Smooth muscle cell (in vitro differentiated cells): Measurements from ENCODE around the gene OR2S2. TPM values are rescaled to one million over a fixed set of nuclear protein-coding genes. Genes with fewer than 3 reads are reported as not detected.

Experiments used
- DNase-seq: peaks from one replicate; lab custom pipeline; 2025; ENCODE audit not compliant: unreplicated experiment; lab: John Stamatoyannopoulos, UW
- H2AFZ ChIP-seq: fragments of 200-600 bp; sonication (generic); 2 replicates; pipeline ENCODE4 v1.6.0; 2016; ENCODE audit warnings: antibody characterized with exemption, low read depth, mild to moderate bottlenecking
- H3F3A ChIP-seq: fragments of 200-600 bp; sonication (generic); 2 replicates; pipeline ENCODE4 v1.6.0; 2017; ENCODE audit warnings: antibody characterized with exemption, low read depth
- H3K27ac ChIP-seq: fragments of 200-600 bp; sonication (generic); 2 replicates; pipeline ENCODE4 v1.5.1; 2016; ENCODE audit warnings: low read depth, mild to moderate bottlenecking
- H3K27me3 ChIP-seq: fragments of 200-600 bp; sonication (generic); 2 replicates; pipeline ENCODE4 v1.6.1; 2016; ENCODE audit warnings: low read depth, mild to moderate bottlenecking
- H3K36me3 ChIP-seq: fragments of 200-600 bp; sonication (generic); 2 replicates; pipeline ENCODE4 v1.5.1; 2016; ENCODE audit warnings: low read depth
- H3K4me1 ChIP-seq: fragments of 200-600 bp; sonication (generic); 2 replicates; pipeline ENCODE4 v1.5.1; 2016; ENCODE audit warnings: low read depth
- H3K4me2 ChIP-seq: fragments of 200-600 bp; sonication (generic); 2 replicates; pipeline ENCODE4 v1.6.0; 2016; ENCODE audit warnings: mild to moderate bottlenecking
- H3K4me3 ChIP-seq: fragments of 200-600 bp; sonication (generic); 2 replicates; pipeline ENCODE4 v1.5.1; 2016; ENCODE audit warnings: mild to moderate bottlenecking
- H3K79me2 ChIP-seq: fragments of 200-600 bp; sonication (generic); 2 replicates; pipeline ENCODE4 v1.6.0; 2016; ENCODE audit warnings: low read depth, mild to moderate bottlenecking
- H3K9ac ChIP-seq: fragments of 200-600 bp; sonication (generic); 2 replicates; pipeline ENCODE4 v1.6.0; 2016; ENCODE audit warnings: low read depth
- H3K9me3 ChIP-seq: fragments of 200-600 bp; sonication (generic); replicated peaks from 2 replicates; pipeline ENCODE4 v1.5.1; 2016; ENCODE audit warnings: low read depth
- H4K20me1 ChIP-seq: fragments of 200-600 bp; sonication (generic); 2 replicates; pipeline ENCODE4 v1.6.0; 2016; ENCODE audit warnings: low read depth
- WGBS: methylation state at CpG from one replicate; pipeline ENCODE4 v1.1.7; 2016; ENCODE audit warnings: low lambda C conversion rate; 5-methylcytosine and 5-hydroxymethylcytosine counted together
- polyA plus RNA-seq: library from polyadenylated mRNA; unstranded; fragments of >200 nt; fragmentation: Nextera tagmentation; extraction: Ambion mirVana; gene quantifications from 2 replicates; pipeline ENCODE4 v1.2.1, GENCODE V29; 2016
- total RNA-seq: library from RNA; depleted of rRNA; stranded (reverse); fragments of >200 nt; gene quantifications from 2 replicates; pipeline ENCODE4 v1.2.3, GENCODE V29; 2014
- TF ChIP-seq, protein P1 (sequence below): fragments of 200-600 bp; sonication (generic); IDR thresholded peaks from 2 replicates; pipeline ENCODE4 v1.5.1; 2017; ENCODE audit warnings: borderline replicate concordance, mild to moderate bottlenecking, antibody characterized with exemption; ENCODE audit not compliant: insufficient read depth, poor library complexity, severe bottlenecking

The OR2S2 gene
- total and polyA plus RNA-seq, 2 experiments from 2014 or later: 0.13 to 0.21 TPM

GRCh38 chr9:35952526-35953191 lies 5.3 kb downstream of the OR2S2 start:
- H3K9ac ChIP-seq: no peak overlapping the region
- TF ChIP-seq, protein P1, sequence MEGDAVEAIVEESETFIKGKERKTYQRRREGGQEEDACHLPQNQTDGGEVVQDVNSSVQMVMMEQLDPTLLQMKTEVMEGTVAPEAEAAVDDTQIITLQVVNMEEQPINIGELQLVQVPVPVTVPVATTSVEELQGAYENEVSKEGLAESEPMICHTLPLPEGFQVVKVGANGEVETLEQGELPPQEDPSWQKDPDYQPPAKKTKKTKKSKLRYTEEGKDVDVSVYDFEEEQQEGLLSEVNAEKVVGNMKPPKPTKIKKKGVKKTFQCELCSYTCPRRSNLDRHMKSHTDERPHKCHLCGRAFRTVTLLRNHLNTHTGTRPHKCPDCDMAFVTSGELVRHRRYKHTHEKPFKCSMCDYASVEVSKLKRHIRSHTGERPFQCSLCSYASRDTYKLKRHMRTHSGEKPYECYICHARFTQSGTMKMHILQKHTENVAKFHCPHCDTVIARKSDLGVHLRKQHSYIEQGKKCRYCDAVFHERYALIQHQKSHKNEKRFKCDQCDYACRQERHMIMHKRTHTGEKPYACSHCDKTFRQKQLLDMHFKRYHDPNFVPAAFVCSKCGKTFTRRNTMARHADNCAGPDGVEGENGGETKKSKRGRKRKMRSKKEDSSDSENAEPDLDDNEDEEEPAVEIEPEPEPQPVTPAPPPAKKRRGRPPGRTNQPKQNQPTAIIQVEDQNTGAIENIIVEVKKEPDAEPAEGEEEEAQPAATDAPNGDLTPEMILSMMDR: no peak
- H3K27ac ChIP-seq: no peak overlapping the region
- no peaks in the 10 kb centered on the region for H3K9me3 ChIP-seq
- H3K4me2 ChIP-seq: no peak overlapping the region
- H3K36me3 ChIP-seq: no peaks in the 10 kb centered on the region
- WGBS: 70% methylated on average over 6 of the region's 6 CpGs
- H3K79me2 ChIP-seq: no peaks in the 10 kb centered on the region
- no peak overlapping the region for H2AFZ ChIP-seq
- H3K4me1 ChIP-seq: no peaks in the 10 kb centered on the region
- no peak overlapping the region for H3K4me3 ChIP-seq
- no peak for DNase-seq
- H3K27me3 ChIP-seq: no peaks in the 10 kb centered on the region
- no peaks in the 10 kb centered on the region for H4K20me1 ChIP-seq
- H3F3A ChIP-seq: no peaks in the 10 kb centered on the region

GRCh38 chr9:35951736-35952135 lies 6.2 kb downstream of the OR2S2 start:
- Histone ChIP-seq H2AFZ (no peak overlapping the region), H3K9me3 (no peaks in the 10 kb centered on the region), H3K79me2 (no peaks in the 10 kb centered on the region), H3K27me3 (no peaks in the 10 kb centered on the region), H3K36me3 (no peaks in the 10 kb centered on the region), H3K4me3 (no peak overlapping the region), H3K27ac (no peak overlapping the region), H3F3A (no peaks in the 10 kb centered on the region), H4K20me1 (no peaks in the 10 kb centered on the region), H3K9ac (no peak overlapping the region), H3K4me1 (no peaks in the 10 kb centered on the region), H3K4me2 (no peak overlapping the region)
- no peak for DNase-seq
- TF ChIP-seq, protein P1: no peak
- WGBS: 40% methylated on average over 6 of the region's 6 CpGs

DNA sequence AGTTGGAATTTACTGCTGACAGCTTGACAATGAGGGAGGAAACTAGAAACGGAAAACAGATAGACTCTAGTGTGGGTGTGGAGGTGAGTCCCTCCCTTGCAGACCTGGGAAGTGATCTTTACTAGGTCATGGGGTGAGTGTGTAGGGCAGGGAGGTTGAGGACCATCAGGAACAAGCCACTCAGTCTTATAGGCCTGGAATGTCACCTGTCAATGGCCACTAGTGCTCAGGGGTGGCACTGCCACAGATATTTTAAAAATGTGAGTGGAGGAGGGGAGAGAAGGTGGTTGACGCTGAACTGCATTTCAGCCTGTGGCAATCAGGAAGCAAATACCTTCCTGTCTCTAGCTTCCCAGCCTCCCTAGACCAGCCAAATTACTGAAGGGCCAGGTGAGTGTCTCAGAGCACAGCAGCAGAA lies 9.0 kb downstream of the OR2S2 start:
- Histone ChIP-seq H3K4me2 (no peak overlapping the region), H2AFZ (no peak overlapping the region), H3K4me1 (no peaks in the 10 kb centered on the region), H3K27ac (no peak overlapping the region), H3K36me3 (no peaks in the 10 kb centered on the region), H3K79me2 (no peaks in the 10 kb centered on the region), H3F3A (no peaks in the 10 kb centered on the region), H3K27me3 (no peaks in the 10 kb centered on the region), H3K9me3 (no peaks in the 10 kb centered on the region), H4K20me1 (no peaks in the 10 kb centered on the region), H3K9ac (no peak overlapping the region), H3K4me3 (no peak overlapping the region)
- WGBS: 25% methylated on average over 2 of the region's 2 CpGs
- DNase-seq: no peak
- TF ChIP-seq, protein P1: no peak

GRCh38 chr9:35948451-35948850 lies 9.5 kb downstream of the OR2S2 start:
- WGBS: 98% methylated on average over 2 of the region's 2 CpGs
- no peak for DNase-seq
- no peak overlapping the region for H2AFZ ChIP-seq

More at GRCh38 chr9:35948451-35948850, 9.5 kb downstream of the OR2S2 start:
- H4K20me1 ChIP-seq: no peaks in the 10 kb centered on the region
- H3F3A ChIP-seq: no peaks in the 10 kb centered on the region
- H3K79me2 ChIP-seq: no peaks in the 10 kb centered on the region
- H3K9ac ChIP-seq: no peak overlapping the region
- no peak overlapping the region for H3K27ac ChIP-seq
- TF ChIP-seq, protein P1: no peak
- no peak overlapping the region for H3K4me2 ChIP-seq
- no peaks in the 10 kb centered on the region for H3K4me1 ChIP-seq
- no peaks in the 10 kb centered on the region for H3K27me3 ChIP-seq
- no peaks in the 10 kb centered on the region for H3K36me3 ChIP-seq
- H3K9me3 ChIP-seq: no peaks in the 10 kb centered on the region
- no peak overlapping the region for H3K4me3 ChIP-seq
